GM21423 (cell line): ENCODE results near the gene RAVER2.

Experiments
- ATAC-seq: cut with Tn5 transposase; IDR thresholded peaks from one replicate; pipeline ENCODE4 v1.9.1; 2021; ENCODE audit warnings: mild to moderate bottlenecking, moderate library complexity; ENCODE audit not compliant: unreplicated experiment

RAVER2 gene

DNA sequence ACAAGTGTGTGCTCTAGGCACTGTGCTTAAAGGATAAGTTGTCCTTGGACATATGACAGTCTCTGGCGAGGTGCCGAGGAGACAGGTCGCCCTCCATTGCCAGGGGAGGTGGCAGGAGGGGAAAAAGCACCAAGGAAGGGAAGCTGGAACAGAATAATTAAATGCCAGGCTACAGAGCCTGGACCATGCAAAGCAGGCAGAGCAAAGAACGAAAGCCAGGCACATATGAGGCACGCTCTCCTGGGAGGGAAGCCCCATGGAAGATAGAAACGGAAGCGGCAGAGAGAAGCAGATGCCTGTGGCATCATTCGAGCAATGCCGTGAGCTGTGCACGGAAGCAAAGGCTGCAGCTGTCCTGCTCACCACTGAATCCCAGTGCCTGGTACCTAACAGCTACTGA, 130.2 kb downstream of the RAVER2 start:
- ATAC-seq = no peak

DNA sequence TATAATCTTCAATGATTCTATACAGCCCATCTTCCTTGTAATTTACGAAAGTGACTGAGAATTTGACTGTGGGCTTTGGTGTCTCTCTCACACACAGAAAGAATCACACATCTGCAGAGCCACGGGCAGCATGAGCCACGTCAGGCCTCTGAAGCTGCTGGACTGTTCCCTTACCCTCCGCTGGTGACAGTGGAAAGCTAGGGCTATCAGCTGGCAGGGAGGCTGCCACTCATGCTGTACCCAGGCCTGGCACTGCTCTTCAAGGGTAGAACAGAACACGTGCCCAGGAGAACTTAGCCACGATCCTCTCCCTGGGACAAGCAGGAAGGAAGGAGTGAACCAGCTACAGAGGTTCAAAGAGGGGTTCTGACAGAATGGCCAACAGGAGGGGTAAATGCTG, 130.7 kb downstream of the RAVER2 start:
- ATAC-seq = no peak

DNA sequence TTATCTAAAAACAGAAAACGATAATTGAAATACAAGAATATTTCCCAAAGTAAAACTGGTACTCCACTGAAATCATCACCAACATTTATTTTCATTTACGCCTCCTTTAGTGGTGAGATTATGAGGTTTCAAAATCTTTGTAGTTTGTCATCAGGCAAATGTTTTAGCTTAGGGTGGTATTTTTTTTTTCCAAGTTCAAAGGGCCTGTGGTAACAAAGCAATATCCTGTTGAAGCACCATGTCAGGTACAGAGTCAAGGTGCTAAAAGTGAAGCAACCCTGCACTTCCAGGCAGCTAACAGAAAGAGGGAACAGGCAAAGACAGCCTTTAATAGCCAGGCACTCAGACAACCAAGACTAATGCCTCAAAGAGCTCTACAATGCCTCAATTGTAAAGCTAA, 132.3 kb downstream of the RAVER2 start:
- no peak for ATAC-seq

DNA sequence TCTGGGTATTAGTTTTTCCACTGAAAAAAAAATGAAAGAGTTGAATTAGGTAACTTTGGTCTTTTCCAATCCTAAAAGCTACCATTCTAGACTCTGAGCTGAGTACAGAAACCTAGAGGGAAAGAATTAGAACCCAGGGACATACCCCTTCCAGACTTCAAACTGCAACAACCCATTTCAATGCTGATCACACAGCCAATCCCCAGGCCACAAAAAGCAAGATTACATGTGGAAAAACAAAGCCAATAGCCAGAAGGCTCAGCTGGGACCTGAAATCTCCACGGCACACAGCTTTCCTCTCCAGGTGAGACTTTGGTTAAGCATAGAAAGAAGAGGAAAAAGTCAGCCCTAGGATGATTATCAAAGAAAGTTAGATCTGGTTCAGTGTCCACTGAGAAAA, 132.7 kb downstream of the RAVER2 start:
- no peak for ATAC-seq

DNA sequence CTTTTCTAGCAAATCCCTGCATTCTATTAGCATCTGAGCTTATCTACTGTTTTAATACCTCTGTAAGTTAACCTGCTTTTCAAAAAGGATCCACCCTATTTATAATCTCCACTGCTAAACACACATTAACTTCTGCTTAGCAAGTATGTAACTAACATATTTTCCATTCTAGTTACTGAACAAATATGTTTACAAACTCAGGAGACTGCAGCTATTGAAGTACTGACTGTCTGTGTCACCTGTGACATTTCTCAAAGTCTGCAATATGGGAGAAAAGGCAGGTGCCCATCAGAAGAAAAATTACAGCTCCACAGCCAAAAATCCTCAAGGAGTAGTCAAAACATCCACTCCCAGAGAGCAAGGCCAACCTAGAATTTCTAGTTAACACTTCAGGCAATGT, 133.2 kb downstream of the RAVER2 start:
- ATAC-seq = no peak

DNA sequence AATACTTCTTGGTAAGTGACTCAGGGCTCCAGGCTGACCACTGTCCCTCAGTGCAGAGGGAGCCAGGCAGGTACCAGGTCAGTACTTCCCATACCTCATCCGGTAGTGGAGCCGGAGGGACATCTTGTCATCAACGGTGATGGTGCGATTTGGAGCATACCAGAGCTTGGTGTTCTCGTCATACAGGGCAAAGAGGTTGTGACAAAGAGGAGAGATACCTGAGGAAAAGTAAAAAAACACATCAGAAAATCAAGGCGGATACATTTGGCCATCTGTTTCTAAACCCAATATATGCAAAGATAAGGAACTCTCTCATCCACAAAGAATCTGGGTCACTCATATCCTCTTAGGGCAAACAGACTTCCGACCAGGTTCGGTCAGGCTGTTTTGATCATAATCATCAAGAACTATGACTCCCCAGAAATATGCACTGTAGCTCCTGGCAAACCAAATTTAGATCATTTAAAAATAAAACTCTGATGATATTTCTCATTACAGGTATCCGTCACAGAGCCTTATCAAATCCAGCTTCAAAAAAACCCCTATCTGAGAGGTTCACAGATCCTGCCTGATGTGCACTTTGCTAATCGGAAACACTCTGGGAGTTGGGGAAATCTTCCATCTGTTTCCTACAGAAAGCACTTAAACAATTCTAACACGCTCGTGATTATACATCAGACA, 134.2 kb downstream of the RAVER2 start:
- no peak for ATAC-seq

DNA sequence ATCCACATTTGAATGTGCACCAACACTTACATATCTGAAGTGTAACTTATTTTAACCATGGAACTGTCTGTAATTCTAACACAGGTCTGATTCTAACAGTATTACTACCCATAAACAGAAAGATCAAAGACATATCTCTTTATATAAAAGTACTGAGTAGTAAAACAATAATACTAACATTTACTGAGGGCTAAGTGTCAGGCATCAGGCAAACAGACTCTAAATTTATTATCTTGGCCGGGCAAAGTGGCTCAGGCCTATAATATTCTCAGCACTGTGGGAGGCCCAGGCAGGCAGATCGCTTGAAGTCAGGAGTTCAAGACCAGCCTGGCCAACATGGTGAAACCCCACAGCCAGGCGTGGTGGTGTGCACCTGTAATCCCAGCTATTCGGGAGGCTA, 135.6 kb downstream of the RAVER2 start:
- ATAC-seq = no peak

DNA sequence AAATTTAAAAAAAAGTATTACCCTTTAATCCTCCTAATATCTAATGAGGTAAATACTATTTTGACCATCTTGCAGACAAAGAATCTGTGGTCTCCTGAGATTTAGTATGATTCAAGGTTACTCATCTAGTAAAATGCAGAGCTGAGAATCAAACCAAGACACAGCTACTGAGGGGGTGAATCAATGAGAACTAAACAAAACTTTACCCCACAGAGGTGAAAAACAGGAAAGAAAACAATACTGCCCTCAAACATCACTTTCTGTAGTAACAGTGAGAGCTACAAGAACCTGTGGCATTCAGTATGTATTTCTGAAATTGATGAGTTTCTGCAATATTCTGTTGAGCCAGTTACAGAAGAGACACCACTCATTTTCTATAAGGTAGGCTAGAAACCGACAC, 136.4 kb downstream of the RAVER2 start:
- ATAC-seq = no peak
